Measurements from ENCODE around the gene ARPP19. TPM values are rescaled to one million over a fixed set of nuclear protein-coding genes. Genes with fewer than 3 reads are reported as not detected.

Gene ARPP19
- total and polyA plus RNA-seq, 9 of the 15 experiments (the other 6 are each of a cell fraction or from before 2014, with no cell fraction given) = 33.3 to 102 (median 60.5) TPM

- no peak for TF ChIP-seq CEBPZ (IDR thresholded peaks at IDR 0.05; ENCODE audit: borderline replicate concordance, low read depth, low read length)
- no peak for TF ChIP-seq ADNP (tag; IDR thresholded peaks at IDR 0.05)
- TF ChIP-seq NFIX (CRISPR knock-in tag; IDR thresholded peaks at IDR 0.05; ENCODE audit: low read depth) = no peak
- TF ChIP-seq ZNF609 (CRISPR knock-in tag; IDR thresholded peaks at IDR 0.05; ENCODE audit: borderline replicate concordance) = no peak
- TF ChIP-seq POU5F1 (IDR thresholded peaks at IDR 0.05; ENCODE audit: borderline replicate concordance, low read depth, low read length, partially characterized antibody) = no peak
- peak; percentile 79 for TF ChIP-seq FIP1L1 (IDR thresholded peaks at IDR 0.05; ENCODE audit: low read depth, low read length, poor library complexity, severe bottlenecking)
- TF ChIP-seq DNMT1 (IDR thresholded peaks at IDR 0.05) = no peak
- no peak for TF ChIP-seq FOXK1 (CRISPR knock-in tag; IDR thresholded peaks at IDR 0.05; ENCODE audit: borderline replicate concordance)
- no peak for TF ChIP-seq ZNF316 (IDR thresholded peaks at IDR 0.05)
- no peak for TF ChIP-seq ZFP36 (IDR thresholded peaks at IDR 0.05; ENCODE audit: low read depth, low read length, partially characterized antibody)
- no peak for TF ChIP-seq TSC22D4 (tag; IDR thresholded peaks at IDR 0.05)
- peak; percentile 85 for TF ChIP-seq ZBTB1 (CRISPR knock-in tag; IDR thresholded peaks at IDR 0.05; ENCODE audit: borderline replicate concordance, low read depth)
Observed at GRCh38 chr15:52568601-52569585, at the start of gene ARPP19 (continued).
